22Rv1 (cell line): ENCODE data around the gene IGF2R.

ENCODE experiments used
- H3K27ac ChIP-seq: fragments of 450-650 bp; 2 replicates; pipeline ENCODE4 v1.5.1; 2017
- CTCF ChIP-seq: fragments of 450-650 bp; IDR thresholded peaks from 2 replicates; pipeline ENCODE4 v1.5.1; 2017; ENCODE audit warnings: mild to moderate bottlenecking
- ZFX ChIP-seq: fragments of 450-650 bp; IDR thresholded peaks from 2 replicates; pipeline ENCODE4 v1.6.1; 2017; ENCODE audit warnings: antibody characterized with exemption, borderline replicate concordance

Gene IGF2R

GRCh38 chr6:159931846-159932245, 37.0 kb upstream of the IGF2R start:
- TF ChIP-seq CTCF (no peak), ZFX (no peak)
- H3K27ac ChIP-seq, result no peak overlapping the region

GRCh38 chr6:159933077-159933476, 35.8 kb upstream of the IGF2R start:
- H3K27ac ChIP-seq, result no peak overlapping the region

GRCh38 chr6:159934181-159934580, 34.7 kb upstream of the IGF2R start:
- TF ChIP-seq ZFX (no peak), CTCF (no peak)
- H3K27ac ChIP-seq, result no peak overlapping the region

More at GRCh38 chr6:159933077-159933476, 35.8 kb upstream of the IGF2R start:
- no peak for TF ChIP-seq CTCF
- no peak for TF ChIP-seq ZFX

- no peak overlapping the region for H3K27ac ChIP-seq
- TF ChIP-seq CTCF (no peak), ZFX (no peak)
Measured at GRCh38 chr6:159935065-159935464, 33.8 kb upstream of the IGF2R start.

GRCh38 chr6:159935633-159936032, 33.2 kb upstream of the IGF2R start:
- no peak overlapping the region for H3K27ac ChIP-seq
- no peak for TF ChIP-seq CTCF
- TF ChIP-seq ZFX, result no peak

GRCh38 chr6:159939591-159940016, 29.3 kb upstream of the IGF2R start:
- H3K27ac ChIP-seq, result no peak overlapping the region
- no peak for TF ChIP-seq ZFX
- no peak for TF ChIP-seq CTCF

GRCh38 chr6:159941286-159942113, 27.4 kb upstream of the IGF2R start:
- H3K27ac ChIP-seq, result no peak overlapping the region
- TF ChIP-seq ZFX, result no peak
- TF ChIP-seq CTCF, result peak; percentile 47
